Measurements from ENCODE around the gene ABCC3.
A peak's percentile ranks its signal among the peaks of the same experiment; 100 is the strongest.

DNA sequence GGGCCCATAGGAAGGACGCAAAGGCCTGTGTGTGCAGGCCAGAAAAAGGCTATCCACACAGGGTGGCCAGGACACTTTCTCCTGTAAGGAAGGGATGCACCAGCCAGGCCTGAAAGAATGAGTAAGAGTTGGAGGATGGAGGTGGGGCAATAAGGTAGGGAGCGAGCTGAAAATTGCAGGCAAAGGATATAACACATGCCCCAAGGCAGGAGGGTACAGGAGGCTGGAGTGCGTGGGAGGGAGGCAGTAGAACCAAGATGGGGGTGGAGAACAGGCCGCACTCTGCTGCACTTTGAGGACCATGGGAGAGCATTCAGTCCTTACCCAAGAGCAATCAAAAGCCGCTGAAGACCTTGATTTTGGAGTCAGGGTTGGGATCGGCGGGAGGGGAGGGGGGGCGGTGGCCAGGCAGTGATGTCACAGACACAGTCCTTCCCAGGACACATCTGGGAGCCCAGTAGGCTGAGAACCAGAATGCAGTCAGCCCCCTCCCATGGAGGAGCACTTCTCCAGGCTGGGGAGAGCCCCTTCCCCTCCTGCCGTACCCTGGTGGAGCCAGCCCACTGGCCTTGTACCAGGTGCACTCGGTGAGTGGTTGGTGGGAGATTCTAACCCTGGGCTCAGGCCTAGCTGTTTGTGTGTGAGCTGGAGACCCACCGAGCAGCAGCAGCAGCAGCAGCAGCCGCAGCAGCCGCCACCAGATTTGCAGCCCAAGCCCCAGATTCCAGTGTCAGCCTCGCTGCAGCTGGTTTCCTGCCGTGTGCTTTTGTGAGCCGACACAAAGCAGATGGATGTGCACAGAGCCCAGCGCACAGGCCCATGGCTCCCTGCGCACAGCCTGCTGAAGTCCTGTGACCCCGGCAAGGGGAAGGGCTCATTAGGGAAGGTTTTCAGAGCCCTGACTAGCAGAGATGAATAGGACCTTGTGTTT, 55.5 kb downstream of the ABCC3 start:
- TF ChIP-seq, protein P1, sequence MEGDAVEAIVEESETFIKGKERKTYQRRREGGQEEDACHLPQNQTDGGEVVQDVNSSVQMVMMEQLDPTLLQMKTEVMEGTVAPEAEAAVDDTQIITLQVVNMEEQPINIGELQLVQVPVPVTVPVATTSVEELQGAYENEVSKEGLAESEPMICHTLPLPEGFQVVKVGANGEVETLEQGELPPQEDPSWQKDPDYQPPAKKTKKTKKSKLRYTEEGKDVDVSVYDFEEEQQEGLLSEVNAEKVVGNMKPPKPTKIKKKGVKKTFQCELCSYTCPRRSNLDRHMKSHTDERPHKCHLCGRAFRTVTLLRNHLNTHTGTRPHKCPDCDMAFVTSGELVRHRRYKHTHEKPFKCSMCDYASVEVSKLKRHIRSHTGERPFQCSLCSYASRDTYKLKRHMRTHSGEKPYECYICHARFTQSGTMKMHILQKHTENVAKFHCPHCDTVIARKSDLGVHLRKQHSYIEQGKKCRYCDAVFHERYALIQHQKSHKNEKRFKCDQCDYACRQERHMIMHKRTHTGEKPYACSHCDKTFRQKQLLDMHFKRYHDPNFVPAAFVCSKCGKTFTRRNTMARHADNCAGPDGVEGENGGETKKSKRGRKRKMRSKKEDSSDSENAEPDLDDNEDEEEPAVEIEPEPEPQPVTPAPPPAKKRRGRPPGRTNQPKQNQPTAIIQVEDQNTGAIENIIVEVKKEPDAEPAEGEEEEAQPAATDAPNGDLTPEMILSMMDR (IDR thresholded peaks at IDR 0.05) = no peak
- peak in 1 of 3 donors; percentile 50 for TF ChIP-seq POLR2AphosphoS5 (IDR thresholded peaks at IDR 0.05)

Measured in stomach (tissue), 4 donors.